Hematopoietic multipotent progenitor cell treated with erythropoietin and hydrocortisone succinate and interleukin-3 and kit ligand, for 6 days (in vitro differentiated cells): Measurements from ENCODE around the gene PIGZ.

Experiments
- DNase-seq: peaks from one replicate; pipeline ENCODE4 v3.0.0-alpha.2; 2015

PIGZ gene

DNA sequence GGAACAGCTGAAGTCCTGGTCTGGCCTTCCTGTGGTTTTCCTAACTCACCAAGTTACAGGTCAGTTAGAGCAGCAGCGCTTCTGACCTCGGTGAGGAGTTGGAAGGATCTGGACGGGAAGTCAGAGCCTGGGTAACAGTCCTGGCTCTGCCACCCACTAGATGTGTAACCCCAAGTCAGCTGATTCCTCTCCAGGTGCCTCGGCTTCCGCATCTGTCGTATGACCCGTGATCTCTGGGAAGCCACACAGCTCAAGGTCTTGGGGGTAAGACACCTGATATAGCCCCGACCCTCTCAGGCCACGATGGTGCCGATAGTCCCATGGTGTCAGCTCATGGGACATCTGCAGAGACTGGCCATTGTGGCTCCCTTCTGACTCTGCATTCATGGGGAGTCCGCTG lies 8.3 kb upstream of the PIGZ start:
- DNase-seq: no peak

DNA sequence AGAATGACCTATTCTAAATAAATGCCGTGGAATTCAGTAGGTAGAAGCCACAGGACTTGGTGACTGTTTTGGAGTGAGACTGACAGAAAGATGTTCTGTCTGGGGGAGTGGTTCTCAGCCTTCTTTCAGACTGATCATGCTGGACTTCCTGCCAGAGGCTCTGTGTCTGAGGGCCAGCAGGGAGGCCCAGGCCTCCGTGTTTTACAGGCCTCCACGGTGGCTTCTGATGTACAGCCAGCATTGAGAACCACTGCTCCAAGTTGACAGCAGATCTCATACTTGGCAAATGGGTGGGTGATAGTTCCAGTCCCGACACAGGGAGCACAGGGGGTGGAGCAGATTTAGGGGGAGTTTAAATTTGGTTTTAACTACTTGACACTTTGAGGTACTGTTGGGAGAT lies 6.7 kb upstream of the PIGZ start:
- no peak for DNase-seq

DNA sequence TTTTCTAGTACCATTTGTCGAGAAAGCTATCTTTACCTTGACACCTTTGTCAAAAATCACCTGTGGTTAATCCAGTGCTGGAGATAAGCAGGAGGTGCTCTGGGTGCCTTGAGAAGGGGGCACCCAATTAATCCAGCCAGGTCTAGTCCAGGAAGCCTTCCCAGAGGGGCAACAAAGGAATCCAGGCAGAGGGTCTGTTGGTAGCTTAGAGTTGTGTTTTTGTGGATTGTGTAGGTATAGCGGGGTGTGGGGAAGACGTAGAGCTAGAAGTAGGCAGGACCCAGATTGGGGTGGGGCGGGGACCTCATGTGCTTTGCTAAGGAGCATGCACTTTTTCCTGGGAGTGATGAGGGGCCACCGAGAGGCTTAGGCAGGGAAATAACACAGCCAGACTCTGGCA lies 6.0 kb upstream of the PIGZ start:
- no peak for DNase-seq

DNA sequence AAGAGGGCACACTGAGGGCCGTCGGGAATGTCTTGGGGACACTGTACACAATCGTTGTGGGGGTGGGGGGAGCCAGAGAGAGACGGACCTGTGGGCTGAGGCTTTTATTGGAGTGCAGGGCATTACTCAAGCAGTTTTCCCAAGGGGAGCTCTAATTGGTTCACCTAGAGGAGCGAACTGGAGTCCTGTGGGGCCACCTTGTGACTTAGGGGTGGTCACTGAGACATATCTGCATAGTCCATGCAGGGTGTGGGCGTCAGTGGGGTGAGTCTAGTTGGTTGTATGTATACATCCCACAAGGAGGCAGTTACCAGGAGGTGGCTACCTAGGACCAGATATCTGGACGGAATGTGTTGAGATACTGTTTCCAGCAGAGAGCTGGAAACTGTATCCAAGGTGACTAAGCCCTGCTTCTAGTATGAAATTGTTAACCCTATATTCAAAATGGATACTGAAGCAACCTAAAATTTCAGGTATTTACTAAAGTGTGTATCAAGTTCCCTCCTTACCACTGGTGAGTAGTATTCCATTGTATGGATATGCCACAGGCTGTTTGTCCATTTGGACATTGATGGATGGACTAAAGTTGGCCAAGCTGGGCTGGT lies 2.6 kb upstream of the PIGZ start:
- DNase-seq: peak; percentile 91

DNA sequence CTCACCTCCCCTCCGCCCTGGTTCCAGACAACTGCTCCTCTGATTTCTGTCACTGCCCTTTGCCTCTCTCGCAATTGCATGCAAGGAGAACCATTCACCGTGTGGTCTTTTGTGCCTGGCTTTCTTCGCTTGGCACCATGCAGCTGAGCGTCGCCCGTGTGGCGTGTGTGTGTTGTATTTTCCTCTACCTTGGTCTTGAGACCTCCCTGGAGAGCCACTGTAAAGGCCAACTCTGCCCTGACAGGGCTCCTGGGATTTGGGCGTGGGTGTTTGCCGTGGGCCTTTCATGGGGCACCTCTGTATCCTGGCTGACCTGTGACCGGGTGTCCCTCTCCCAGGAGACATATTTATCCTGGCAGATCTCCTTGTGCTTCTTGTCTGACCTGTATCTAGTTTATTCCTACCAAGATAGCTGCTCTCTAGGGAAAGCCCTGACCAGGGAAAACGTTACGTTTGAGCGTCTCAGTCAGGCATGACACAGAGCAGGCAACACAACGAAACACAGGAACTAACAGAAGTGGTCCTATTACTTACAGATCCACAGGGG lies 2.0 kb upstream of the PIGZ start:
- DNase-seq: no peak

DNA sequence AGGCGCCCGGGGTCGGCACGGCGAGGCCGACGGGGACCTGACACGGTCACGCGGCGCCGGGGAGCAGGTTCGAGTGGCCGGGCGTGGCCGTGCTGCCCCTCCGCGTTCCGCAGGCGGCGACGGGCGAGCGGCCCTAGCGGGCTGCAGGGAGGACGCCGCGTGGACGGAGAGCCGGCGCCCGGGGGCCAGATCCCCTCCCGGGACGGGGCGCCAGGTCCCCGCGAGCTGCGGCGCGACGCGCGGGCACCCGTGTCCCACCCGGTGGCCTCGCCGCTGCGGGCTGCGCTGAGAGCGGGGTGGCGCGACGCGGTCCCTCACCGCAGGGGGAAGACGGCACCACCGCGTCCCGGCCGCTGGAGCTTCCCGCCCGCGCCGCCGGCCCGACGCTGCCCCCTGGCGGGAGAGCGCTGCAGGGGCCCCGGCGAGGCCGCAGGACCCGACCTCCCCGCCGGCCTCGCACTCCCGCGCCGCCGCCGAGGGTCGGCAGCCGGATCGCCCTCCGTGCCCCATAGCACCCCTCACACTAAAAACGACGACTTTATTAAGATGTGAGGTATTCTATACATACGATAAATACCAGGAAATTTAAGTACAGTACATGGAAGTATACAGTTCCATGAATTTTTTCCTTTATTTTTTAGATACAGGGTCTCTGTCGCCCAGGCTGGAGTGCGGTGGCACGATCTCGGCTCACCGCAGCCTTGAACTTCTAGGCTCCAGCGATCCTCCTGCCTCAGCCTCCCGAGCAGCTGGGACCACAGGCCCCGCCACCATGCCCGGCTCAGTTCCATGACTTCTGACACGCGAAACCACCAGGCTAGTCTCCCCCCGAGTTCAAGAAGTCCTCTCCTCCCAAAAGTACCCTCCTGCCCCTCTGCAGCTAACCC lies 1.3 kb upstream of the PIGZ start:
- DNase-seq: peak; percentile 78

DNA sequence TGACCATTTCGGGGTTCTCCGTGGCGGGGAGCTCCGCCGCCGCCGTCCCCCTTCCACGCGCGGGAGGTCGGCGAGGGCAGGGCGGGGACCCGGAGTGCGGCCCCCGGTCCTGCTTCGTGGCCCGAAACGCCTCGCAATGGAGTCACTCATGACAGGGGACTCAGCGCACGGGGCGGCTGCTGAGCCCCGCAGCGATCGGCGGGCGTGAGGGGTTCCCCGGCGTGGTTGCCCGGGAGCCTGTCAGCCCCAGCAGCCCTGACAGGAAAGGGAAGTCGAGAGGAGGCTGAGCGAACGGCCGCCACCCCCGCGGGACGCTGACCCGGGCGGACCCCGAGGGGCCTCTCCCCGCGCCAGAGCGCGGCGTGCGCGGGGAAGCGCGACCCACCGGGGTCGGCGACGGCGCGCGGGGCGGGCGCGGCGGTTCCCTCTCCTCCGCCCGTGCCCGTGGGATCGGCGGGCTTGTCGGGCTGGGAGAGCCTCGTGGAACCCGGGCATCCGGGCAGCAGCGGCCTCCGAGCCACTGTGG lies 564 bp upstream of the PIGZ start:
- DNase-seq: peak; percentile 62

DNA sequence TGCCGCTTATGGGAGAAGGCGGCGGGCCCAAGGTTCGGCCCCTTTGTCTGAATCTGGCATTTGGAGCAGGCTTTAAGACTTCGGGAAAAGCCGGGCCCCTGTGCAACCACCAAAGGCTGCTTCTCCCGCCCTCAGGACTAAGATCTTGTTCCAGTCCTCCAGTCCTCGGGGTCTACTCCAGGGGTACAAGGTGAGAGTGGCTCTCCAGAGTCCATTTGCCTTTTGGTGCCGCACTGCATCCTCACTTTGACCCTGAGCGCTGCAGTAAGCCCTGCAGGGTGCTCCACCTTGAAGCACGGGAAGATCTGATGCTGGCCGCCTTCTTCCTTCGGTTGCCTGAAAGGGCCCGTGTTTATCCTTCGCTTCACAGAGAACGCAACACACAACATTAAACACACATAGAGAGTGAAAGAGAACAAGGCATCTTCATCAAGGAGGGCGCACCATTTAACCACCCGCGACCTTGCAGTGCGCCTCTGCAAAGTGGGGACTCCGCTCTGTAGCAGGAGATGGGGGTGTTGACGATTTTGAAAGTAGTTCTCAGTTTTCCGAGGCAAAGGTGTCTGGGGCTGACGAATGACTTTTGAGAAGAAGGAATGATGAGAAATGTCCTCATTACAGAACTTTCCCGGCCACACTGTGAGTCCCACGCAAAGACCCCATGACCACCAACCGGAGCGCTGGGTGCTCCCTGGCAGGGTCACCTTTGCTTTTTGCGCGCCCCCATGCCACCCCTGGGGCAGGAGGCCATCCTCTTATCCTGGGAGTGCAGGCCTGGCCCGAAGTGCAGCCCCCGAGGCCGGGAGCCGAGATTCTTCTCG lies 1.0 kb downstream of the PIGZ start:
- no peak for DNase-seq

DNA sequence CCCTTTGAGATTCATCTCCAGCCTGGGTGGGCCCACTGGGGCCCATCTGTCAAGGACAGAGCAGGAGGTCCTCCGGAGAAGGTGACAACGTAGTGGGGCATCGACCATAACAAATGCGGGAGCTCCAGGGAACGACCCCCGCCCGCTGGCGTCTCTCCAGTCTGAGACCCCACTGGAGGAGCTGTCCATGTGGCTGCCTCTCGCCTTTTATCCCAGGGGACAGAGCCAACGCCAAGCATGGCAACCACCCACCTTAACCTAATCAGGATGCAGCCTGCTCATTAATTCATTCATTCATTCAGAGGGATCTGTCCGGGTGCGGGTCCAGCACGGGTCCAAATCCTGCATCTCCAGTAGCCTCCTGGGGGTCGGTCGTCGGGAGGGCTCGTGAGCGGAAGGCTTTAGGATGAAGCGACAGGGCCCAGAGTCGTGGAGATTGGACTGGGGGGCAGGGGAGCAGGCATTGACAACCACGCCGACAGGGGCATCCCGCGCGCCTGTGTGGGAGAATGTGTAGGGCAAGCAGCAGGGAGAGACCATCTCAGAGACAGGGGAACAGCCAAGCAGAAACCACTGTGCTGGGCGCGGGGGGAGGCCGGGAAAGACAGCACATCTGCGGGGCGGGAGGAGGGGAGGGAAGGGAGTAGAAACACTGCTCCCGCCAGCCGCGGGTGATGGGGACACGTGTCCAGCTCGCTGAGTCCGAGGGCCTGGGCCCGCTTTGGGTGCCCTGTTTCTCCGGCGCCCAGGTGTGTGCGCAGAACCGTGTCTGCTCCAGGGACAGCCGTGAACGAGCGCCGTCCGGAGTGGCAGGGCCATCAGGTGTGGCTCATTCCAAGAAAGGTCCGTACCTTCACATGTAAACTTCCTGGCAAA lies 1.9 kb downstream of the PIGZ start:
- DNase-seq: no peak

DNA sequence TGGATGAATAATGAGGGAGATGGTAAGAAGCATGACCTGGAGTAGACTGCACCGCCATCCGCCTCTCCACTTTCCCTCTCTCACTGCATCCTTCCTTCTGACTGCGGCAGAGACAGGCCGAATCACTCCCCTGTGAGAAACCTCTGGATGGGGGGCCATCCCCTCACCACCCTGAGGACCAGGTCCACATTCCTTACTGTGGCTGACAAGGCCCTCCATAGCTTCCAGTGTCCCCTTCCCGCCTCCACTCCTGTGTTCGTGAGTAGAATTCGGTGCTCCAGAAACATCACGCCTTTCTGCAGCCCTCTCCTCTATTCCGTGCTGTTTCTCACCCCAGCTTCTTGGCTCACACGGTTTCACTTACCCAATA lies 2.8 kb downstream of the PIGZ start:
- DNase-seq: no peak

DNA sequence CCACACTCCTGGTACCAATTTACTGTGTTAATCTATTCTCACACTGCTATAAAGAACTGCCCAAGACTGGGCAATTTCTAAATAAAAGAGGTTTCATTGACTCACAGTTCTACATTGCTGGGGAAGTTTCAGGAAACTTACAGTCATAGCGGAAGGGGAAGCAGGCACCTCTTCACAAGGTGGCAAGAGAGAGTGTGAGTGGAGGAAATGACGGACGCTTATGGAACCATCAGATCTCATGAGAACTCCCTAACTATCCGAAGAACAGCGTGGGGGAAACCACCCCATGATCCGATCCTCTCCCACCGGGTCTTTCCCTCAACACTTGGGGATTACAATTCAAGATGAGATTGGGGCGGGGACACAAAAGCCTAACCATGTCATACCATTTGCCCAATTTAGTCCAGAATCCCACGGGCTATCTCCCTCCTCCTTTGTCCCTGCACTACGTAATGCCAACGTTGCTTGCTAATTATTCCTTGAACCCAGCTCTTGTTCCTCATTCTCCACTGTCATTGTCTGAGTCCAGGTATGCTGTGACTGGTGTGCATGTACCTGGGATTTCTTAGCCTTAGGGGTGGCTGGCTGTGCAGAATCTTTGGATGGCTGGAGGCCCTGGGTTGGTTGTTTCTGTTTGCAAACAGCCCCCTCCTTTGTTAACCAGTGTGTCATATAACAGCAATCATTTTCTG lies 3.4 kb downstream of the PIGZ start:
- no peak for DNase-seq

DNA sequence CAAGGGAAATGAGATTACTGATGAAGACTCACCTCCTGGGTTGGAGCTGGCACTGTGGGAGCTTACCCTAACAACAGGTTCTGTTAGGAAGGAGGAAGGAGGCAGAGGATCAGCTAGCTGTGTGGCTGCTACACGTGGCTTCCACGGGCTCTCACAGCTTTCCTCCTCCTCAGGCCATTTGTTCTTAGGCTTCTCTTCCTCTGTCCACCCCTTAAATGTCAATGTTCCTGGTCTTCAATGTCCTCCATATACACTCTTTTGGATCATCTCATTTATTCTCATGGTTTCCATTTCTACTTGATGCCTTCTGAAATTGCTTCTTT lies 5.0 kb downstream of the PIGZ start:
- DNase-seq: no peak

DNA sequence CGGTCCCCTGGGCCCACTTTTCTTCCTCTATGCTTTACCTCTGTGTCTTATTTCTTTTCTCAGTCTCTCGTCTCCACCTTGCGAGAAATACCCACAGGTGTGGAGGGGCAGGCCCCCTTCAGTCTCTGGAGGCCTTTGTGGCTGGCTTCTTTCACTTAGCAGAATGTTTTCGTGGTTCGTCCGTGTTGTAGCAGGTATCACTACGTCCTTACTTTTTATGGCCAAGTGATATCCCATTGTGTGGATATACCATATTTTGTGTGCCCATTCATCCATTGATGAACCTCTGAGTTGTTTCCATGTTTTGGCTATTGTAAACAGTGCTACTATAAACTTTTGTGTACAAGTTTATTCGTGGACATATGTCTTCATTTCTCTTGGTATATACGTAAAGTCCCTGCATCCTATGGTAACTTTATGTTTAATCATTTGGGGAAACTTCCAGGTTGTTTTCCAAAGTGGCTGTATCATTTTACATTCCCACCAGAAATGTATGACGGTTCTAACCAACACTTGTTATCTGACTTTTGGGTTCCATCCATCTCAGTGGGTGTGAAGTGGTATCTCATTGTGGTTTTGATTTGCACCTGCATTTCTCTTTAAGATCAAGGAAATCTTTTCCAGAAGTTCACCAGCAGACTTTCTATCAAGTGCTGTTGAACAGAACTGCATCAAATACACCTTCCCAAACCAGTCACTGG lies 5.6 kb downstream of the PIGZ start:
- no peak for DNase-seq

DNA sequence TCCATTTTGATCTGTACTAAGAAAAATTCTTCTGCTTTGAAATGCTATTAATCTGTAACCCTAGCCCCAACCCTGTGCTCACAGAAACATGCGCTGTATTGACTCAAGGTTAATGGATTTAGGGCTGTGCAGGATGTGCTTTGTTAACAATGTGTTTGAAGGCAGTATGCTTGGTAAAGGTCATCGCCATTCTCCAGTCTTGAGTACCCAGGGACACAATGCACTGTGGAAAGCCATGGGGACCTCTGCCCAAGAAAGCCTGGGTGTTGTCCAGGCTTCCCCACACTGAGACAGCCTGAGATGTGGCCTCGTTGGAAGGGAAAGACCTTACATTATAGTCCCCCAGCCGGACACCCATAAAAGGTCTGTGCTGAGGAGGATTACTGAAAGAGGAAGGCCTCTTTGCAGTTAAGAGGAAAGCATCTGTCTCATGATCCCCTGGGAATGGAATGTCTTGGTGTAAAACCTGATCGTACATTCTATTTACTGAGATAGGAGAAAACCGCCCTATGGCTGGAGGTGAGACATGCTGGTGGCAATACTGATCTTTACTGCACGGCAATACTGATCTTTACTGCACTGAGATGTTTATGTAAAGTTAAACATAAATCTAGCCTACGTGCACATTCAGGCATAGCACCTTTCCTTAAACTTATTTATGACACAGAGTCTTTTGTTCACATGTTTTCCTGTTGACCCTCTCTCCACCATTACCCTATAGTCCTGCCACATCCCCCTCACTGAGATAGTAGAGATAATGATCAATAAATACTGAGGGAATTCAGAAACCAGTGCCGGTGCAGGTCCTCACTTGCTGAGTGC lies 6.3 kb downstream of the PIGZ start:
- DNase-seq: no peak

DNA sequence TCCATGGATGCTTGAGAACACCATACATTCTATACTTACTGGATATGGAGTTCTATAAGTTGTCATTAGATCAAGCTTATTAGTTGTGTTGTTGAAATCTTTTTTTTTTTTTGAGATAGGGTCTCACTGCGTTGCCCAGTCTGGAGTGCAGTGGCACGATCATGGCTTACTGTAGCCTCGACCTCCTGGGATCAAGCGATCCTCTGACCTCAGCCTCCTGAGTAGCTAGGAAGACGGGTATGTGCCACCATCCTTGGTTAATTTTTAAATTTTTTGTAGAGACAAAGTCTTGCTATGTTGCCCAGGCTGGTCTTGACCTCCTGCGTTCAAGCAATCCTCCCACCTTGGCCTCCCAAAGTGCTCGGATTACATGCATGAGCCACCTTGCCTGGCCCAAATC lies 13.8 kb downstream of the PIGZ start:
- DNase-seq: no peak

DNA sequence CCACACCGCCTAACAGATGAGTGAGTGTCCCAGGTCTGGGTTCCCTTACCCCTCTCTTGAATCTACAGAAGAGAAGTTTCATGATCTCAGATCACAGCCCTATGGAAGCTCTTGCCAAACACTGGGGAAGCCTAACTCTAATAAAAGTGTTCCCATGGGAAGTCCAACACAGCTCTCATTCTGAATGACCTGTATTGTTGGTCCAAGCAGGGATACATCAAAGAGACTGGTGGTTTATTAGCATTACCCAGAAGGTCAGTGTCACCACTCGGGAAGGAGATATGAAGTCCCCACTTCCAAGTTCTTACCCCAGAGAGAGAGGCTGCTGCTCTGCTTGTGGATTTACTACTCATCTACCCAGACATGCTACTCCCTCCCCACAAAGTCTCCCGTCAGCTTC lies 17.3 kb downstream of the PIGZ start:
- DNase-seq: no peak

DNA sequence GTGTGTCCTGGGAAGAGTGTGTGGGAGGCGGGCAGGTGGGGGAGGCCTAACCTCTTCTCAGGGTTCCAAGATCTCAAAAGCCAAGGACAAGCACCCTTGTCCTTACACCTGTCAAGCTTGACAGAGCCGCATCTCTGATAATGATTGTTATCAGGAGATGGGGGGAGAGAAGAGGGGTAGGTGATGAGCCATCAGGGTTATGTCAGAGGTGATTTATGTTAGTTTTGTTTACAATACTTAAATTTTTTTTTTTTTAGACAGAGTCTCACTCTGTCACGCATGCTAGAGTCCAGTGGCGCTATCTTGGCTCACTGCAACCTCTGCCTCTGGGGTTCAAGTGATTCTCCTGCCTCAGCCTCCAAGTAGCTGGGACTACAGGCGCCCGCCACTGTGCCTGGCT lies 18.9 kb downstream of the PIGZ start:
- no peak for DNase-seq

DNA sequence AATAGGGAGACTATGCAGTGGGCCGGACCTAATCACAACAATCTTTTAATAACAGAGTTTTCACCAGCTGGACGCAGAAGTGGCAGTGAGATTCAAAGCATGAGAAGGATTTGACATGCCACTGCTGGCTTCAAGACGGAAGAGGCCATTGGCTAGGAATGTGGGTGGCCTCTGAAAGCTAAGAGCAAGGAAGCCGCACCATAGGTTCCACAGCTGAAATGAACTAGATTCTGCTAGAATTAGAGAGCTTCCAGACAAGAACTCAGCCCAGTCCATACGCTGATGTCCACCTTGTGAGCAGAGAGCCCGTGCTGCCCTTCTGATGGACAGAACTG lies 19.4 kb downstream of the PIGZ start:
- DNase-seq: no peak

DNA sequence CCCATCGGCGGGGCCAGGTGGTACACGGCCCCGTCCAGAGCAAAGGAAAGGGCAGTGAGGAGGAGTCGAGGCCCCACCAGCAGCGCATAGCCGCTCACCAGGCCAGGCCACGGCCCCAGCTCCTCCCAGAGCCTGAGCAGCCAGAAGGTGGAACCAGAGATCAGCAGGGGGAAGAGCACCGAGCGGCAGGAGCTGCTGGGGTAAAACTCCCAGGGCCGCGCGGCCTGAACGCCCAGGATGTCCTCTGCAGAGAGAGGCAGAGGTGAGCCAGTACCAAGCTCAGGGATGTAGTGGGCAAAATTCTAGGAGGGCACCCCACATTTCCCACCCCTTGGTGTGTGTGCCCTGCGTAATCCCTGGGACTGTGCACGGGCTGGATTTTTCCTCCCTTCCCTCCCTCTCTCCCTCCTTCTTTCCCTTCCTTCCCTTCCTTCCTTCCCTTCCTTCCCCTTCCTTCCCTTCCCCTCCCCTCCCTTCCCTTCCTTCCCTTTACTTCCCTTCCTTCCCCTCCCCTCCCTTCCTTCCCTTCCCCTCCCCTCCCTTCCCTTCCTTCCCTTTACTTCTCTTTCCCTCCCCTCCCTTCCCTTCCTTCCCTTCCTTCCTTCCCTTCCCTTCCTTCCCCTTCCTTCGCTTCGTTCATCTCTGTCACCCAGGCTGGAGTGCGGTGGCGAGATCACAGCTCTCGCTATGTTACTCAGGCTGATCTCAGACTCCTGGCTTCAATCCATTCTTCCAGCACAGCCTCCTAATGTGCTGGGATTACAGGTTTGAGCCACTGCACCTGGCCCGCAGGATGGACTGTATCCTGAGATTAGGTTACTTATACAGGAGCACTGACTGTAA lies 20.0 kb downstream of the PIGZ start:
- DNase-seq: no peak
